ENCODE data around the gene PRDX5. TPM values are rescaled to one million over a fixed set of nuclear protein-coding genes. Genes with fewer than 3 reads are reported as not detected.

The PRDX5 gene
- total RNA-seq, 1 experiment from 2014 or later = 232 TPM

DNA sequence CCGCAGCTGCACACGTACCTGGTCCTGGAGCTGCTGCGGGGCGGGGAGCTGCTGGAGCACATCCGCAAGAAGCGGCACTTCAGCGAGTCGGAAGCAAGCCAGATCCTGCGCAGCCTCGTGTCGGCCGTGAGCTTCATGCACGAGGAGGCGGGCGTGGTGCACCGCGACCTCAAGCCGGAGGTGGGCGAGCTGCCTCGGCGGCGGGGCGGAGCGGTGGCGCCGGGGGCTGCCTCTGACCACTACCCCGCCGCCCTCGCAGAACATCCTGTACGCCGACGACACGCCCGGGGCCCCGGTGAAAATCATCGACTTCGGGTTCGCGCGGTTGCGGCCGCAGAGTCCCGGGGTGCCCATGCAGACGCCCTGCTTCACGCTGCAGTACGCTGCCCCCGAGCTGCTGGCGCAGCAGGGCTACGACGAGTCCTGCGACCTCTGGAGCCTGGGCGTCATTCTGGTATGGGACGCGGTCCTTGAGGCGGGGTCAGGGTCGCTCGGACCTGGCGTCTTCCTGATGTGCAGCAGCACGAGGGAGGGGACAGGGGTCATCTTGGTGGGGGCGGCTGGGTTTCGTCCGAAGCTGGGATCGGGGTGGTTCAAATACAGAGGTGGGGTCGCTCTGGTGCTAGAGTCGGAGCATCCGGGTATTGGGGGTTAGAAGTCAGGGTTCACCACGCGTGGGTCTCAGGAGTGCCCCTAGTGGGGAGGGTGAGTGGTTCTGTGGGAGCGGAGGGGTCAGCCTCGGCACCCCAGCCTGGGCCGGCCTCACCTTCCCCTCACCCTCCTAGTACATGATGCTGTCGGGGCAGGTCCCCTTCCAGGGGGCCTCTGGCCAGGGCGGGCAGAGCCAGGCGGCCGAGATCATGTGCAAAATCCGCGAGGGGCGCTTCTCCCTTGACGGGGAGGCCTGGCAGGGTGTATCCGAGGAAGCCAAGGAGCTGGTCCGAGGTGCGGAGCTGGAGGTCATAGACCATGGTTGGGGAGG lies 51.8 kb downstream of the PRDX5 start:
- no peaks in the 10 kb centered on the region for H3K27me3 ChIP-seq (replicated peaks)
- H3K4me1 ChIP-seq (replicated peaks) = 0 out of 2 replicates have a peak, but pooled peaks cover 4% of the 10 kb centered on the region
- DNase-seq (ENCODE audit: low read depth in 1 of 2, low spot score in 2 of 2) = peak in 1 of 2 experiments; percentile 57

DNA sequence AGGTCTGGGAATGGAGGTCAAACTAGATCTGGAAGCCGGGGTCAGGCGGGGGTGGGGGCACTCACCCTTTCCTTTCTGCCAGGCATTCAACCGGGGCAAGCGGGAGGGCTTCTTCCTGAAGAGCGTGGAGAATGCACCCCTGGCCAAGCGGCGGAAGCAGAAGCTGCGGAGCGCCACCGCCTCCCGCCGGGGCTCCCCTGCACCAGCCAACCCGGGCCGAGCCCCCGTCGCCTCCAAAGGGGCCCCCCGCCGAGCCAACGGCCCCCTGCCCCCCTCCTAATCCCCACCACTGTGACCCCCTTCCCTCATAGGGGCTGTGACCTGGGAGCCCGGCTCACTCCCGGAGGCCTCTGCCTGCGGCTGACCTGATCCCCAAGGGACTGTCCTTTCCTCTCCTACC lies 53.3 kb downstream of the PRDX5 start:
- DNase-seq (ENCODE audit: low read depth in 1 of 2, low spot score in 2 of 2) = peak in 1 of 2 experiments; percentile 54
- peaks cover 52% of the 10 kb centered on the region for H3K36me3 ChIP-seq
- no peak overlapping the region for H3K4me3 ChIP-seq
- no peaks in the 10 kb centered on the region for H3K27me3 ChIP-seq (replicated peaks)
- H3K4me1 ChIP-seq (replicated peaks) = 0 out of 2 replicates have a peak, but pooled peaks cover 4% of the 10 kb centered on the region
- H3K27ac ChIP-seq = no peak overlapping the region
- peaks cover 6% of the 10 kb centered on the region for H3K9me3 ChIP-seq (replicated peaks)

More for the DNA sequence above, 51.8 kb downstream of the PRDX5 start:
- Histone ChIP-seq H3K36me3 (peaks cover 67% of the 10 kb centered on the region), H3K4me3 (no peak overlapping the region), H3K27ac (no peak overlapping the region), H3K9me3 (replicated peaks) (peaks cover 6% of the 10 kb centered on the region)

Other genes with a start within 250 kb of the PRDX5 start
- 17.6 and 22.6 TPM in 2 replicates for gene MACROD1, start 152.0 kb upstream of the PRDX5 start, total RNA-seq (2014; rRNA removed; shearing (Covaris generic))
- 402 and 488 TPM in 2 replicates for gene STIP1, start 131.9 kb upstream of the PRDX5 start, total RNA-seq (2014; rRNA removed; shearing (Covaris generic))
- 0.84 TPM in 1 of 2 replicates, not detected in the other for gene FERMT3, start 111.4 kb upstream of the PRDX5 start, total RNA-seq (2014; rRNA removed; shearing (Covaris generic))
- gene TRPT1, start 91.9 kb upstream of the PRDX5 start, total RNA-seq (2014; rRNA removed; shearing (Covaris generic)) = 49.4 and 50.2 TPM in 2 replicates
- gene NUDT22, start 91.8 kb upstream of the PRDX5 start, total RNA-seq (2014; rRNA removed; shearing (Covaris generic)) = 81.5 and 152 TPM in 2 replicates
- gene DNAJC4, start 87.6 kb upstream of the PRDX5 start, total RNA-seq (2014; rRNA removed; shearing (Covaris generic)) = 2.7 and 11.9 TPM in 2 replicates
- gene VEGFB, start 83.5 kb upstream of the PRDX5 start, total RNA-seq (2014; rRNA removed; shearing (Covaris generic)) = 13.0 and 17.2 TPM in 2 replicates
- gene FKBP2, start 77.0 kb upstream of the PRDX5 start, total RNA-seq (2014; rRNA removed; shearing (Covaris generic)) = 73.4 and 228 TPM in 2 replicates
- gene PPP1R14B, start 71.2 kb upstream of the PRDX5 start, total RNA-seq (2014; rRNA removed; shearing (Covaris generic)) = 467 and 505 TPM in 2 replicates
- 34.3 and 51.5 TPM in 2 replicates for gene PLCB3, start 66.6 kb upstream of the PRDX5 start, total RNA-seq (2014; rRNA removed; shearing (Covaris generic))
- 154 and 158 TPM in 2 replicates for gene BAD, start 33.5 kb upstream of the PRDX5 start, total RNA-seq (2014; rRNA removed; shearing (Covaris generic))
- 25.4 and 46.6 TPM in 2 replicates for gene GPR137, start 32.3 kb upstream of the PRDX5 start, total RNA-seq (2014; rRNA removed; shearing (Covaris generic))
- gene KCNK4, start 26.8 kb upstream of the PRDX5 start, total RNA-seq (2014; rRNA removed; shearing (Covaris generic)) = 0.31 TPM in 1 of 2 replicates, not detected in the other
- not detected in 2 replicates for gene CATSPERZ, start 17.8 kb upstream of the PRDX5 start, total RNA-seq (2014; rRNA removed; shearing (Covaris generic))
- gene ESRRA, start 12.6 kb upstream of the PRDX5 start, total RNA-seq (2014; rRNA removed; shearing (Covaris generic)) = 50.7 and 51.1 TPM in 2 replicates
- 506 and 974 TPM in 2 replicates for gene TRMT112, start 562 bp upstream of the PRDX5 start, total RNA-seq (2014; rRNA removed; shearing (Covaris generic))
- gene CCDC88B, start 22.1 kb downstream of the PRDX5 start, total RNA-seq (2014; rRNA removed; shearing (Covaris generic)) = 2.2 and 5.3 TPM in 2 replicates
- 81.8 and 84.1 TPM in 2 replicates for gene RPS6KA4, start 41.0 kb downstream of the PRDX5 start, total RNA-seq (2014; rRNA removed; shearing (Covaris generic))
- not detected in 2 replicates for gene SLC22A11, start 237.8 kb downstream of the PRDX5 start, total RNA-seq (2014; rRNA removed; shearing (Covaris generic))